ENCODE results near the gene ACO1. TPM values are rescaled to one million over a fixed set of nuclear protein-coding genes. Genes with fewer than 3 reads are reported as not detected.

The ACO1 gene
- total RNA-seq, 2 donors from 2014 or later = 35.0 to 50.8 TPM

DNA sequence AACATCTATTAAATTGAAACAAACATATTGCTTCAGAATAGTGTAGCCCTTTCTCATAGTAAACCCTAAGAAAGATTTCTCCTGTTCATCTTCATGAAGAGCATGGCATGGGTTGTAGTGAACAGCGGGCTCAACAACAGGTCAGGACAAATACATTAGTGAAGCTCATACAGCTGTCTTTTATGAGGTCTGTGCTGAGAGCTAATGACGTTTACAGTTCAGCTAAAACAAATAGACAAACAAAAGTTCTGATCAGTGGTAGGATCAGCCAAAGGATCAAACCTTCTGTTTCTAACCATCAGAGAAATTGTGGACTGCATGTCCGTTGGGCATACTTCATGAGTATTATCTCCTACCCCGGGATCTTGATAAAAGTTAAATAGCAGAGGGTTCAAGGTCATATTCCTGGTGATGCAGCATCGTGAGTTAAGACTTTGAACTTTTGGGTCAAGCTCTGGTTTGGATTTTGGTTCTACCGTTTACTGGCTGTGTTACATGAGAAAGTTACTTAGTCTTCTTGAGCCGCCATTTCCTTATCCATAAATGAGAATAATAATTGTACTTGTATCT is 37.9 kb downstream of the ACO1 start:
- Histone ChIP-seq H3K4me3 (no peak overlapping the region), H3K9me3 (no peaks in the 10 kb centered on the region), H3K27me3 (no peaks in the 10 kb centered on the region), H3K27ac (no peak overlapping the region), H3K9ac (ENCODE audit: low read depth in 2 of 2, low read length in 2 of 2) (no peak overlapping the region), H3K36me3 (peaks cover 5% of the 10 kb centered on the region), H3K4me1 (no peaks in the 10 kb centered on the region)
- no peak for TF ChIP-seq CTCF (IDR thresholded peaks at IDR 0.05)
- intact Hi-C loops (cut with DNase I) = no loop called here
- DNase-seq = no peak

GRCh38 chr9:32423371-32423770 is 38.9 kb downstream of the ACO1 start:
- no peak overlapping the region for H3K9ac ChIP-seq (ENCODE audit: low read depth in 2 of 2, low read length in 2 of 2)
- no peak overlapping the region for H3K4me3 ChIP-seq

DNA sequence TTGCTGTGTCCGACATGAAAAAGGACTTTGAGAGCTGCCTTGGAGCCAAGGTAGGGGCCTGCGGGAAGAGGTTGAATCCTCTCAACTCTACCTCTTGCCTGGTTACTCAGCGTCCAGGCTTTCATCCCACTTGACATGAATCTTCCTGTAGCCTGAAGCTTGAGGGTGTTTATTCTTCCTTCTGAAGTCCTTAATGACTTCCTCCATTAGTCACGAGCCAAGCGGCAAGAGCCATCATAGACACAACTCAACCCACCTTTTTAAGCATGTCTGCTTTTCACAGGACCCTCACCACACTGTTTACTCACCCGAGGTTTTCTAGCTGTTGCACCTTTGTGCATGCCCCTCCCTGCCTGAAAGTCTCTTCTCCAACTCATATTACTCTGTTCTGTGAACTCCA is 40.2 kb downstream of the ACO1 start:
- H3K27ac ChIP-seq = no peak overlapping the region
- intact Hi-C loops (cut with DNase I) = no loop called here
- H3K36me3 ChIP-seq = peaks cover 5% of the 10 kb centered on the region

More at GRCh38 chr9:32423371-32423770, 38.9 kb downstream of the ACO1 start:
- Histone ChIP-seq H3K27ac (no peak overlapping the region), H3K9me3 (no peaks in the 10 kb centered on the region), H3K27me3 (no peaks in the 10 kb centered on the region), H3K4me1 (no peaks in the 10 kb centered on the region), H3K36me3 (peaks cover 5% of the 10 kb centered on the region)
- TF ChIP-seq CTCF (IDR thresholded peaks at IDR 0.05) = no peak
- no peak for DNase-seq
- intact Hi-C loops (cut with DNase I) = no loop called here

DNA sequence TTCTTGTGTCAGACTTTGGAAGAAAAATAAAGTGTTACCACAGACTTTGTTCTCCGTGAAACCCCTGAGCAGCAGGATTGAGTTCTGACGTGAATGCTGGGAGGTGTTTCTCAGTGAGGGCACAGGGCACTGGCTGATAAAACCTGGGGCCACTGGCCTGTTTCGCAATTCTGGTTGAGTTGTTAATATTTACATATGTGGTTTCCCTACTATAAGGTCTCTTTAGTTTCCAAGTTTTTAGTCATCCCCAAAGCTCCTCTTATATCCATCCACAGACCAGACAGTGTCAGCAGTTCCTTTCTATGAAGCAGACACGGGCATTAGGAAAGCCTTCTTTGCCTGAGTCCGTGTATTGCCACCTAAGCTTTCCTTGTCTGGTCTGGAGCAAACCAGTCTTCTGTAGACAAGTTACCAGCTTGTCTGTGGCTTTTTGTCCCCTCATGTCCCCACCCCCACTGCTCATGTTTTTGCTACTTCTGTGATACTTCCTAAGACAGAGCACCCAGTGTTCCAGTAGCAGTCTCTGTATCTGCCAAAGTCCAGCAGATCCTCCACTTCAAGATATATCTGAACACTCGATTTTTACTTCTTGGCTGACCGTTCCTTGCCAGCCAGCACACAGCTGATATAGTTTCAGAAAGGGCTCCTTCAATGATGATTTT is 42.0 kb downstream of the ACO1 start:
- Histone ChIP-seq H3K9ac (ENCODE audit: low read depth in 2 of 2, low read length in 2 of 2) (no peak overlapping the region), H3K4me3 (no peak overlapping the region), H3K9me3 (no peaks in the 10 kb centered on the region), H3K4me1 (no peaks in the 10 kb centered on the region), H3K36me3 (peaks cover 5% of the 10 kb centered on the region), H3K27ac (no peak overlapping the region), H3K27me3 (no peaks in the 10 kb centered on the region)
- no peak for DNase-seq
- TF ChIP-seq CTCF (IDR thresholded peaks at IDR 0.05) = no peak
- intact Hi-C loops (cut with DNase I) = no loop called here

More for the DNA sequence above, 40.2 kb downstream of the ACO1 start:
- TF ChIP-seq CTCF (IDR thresholded peaks at IDR 0.05) = no peak
- H3K4me3 ChIP-seq = no peak overlapping the region
- H3K4me1 ChIP-seq = no peaks in the 10 kb centered on the region
- H3K9me3 ChIP-seq = no peaks in the 10 kb centered on the region
- DNase-seq = no peak
- H3K9ac ChIP-seq (ENCODE audit: low read depth in 2 of 2, low read length in 2 of 2) = no peak overlapping the region
- H3K27me3 ChIP-seq = no peaks in the 10 kb centered on the region

DNA sequence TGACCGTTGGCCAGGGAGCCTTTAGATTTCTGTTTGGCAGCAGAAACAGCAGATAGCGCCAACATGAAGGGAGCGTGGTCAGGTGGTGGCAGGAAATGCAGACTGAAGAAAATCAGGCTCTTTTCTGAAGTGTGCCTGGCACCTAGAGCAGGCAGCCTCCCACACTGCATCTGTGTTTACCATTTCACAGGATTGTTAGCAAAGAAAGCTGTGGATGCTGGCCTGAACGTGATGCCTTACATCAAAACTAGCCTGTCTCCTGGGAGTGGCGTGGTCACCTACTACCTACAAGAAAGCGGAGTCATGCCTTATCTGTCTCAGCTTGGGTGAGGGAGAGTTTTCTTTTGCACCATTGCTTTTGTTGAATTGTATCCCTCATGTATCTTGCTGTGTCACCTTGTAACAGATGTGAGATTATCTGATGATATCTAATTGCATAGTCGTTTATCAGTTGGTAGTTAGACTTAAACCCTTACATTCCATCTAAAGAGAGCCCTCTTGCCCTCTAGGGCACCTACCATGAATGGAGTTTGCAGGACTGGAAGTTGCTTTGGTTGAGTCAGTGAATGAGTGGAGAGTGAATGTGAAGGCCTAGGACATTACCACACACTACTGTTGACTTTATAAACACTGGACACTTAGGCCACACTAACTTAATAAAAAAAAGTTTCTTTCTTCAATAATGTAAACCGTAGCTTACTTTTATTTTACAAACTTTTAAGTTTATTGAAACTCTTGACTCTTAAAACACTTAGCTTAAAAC is 42.8 kb downstream of the ACO1 start:
- no peak overlapping the region for H3K27ac ChIP-seq
- H3K36me3 ChIP-seq = peaks cover 5% of the 10 kb centered on the region
- H3K4me1 ChIP-seq = no peaks in the 10 kb centered on the region
- no peaks in the 10 kb centered on the region for H3K9me3 ChIP-seq
- H3K4me3 ChIP-seq = no peak overlapping the region
- intact Hi-C loops (cut with DNase I) = no loop called here
- no peak for TF ChIP-seq CTCF (IDR thresholded peaks at IDR 0.05)
- H3K27me3 ChIP-seq = no peaks in the 10 kb centered on the region
- peak; percentile 25 for DNase-seq
- H3K9ac ChIP-seq (ENCODE audit: low read depth in 2 of 2, low read length in 2 of 2) = no peak overlapping the region
